Measurements from ENCODE around the gene MYLK2. TPM values are rescaled to one million over a fixed set of nuclear protein-coding genes. Genes with fewer than 3 reads are reported as not detected.

The MYLK2 gene
- total RNA-seq, 1 donor from 2014 or later = 2.9 TPM

DNA sequence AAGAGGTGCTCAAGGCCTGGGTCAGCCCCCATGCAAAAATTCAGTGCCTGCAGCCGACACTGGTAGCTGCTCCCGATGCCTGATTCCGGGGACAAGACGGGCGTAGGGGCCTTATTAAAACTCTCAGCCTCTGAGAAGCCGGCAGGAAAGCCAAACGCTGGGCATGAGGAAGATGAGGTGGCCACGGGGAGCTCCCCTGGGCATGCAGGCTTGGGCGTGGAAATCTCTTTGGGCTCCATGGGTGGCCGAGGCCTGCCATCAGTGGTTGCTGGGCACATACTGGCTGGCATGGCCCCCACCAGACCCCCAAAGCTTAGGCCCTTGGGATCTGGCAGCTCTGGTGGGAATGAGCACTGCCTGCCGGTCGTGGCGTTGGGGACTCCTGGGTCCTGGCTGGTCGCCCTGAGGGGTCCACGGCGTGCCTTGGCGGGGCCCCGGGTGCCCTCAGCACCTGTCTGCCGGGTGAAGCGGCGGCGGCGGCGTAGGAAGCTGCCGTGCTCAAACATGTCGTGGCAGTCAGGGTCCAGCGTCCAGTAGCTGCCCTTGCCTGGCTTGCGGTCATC is 25.7 kb downstream of the MYLK2 start:
- H3K9me3 Mint-ChIP-seq (ENCODE audit: low read depth) = no peaks in the 10 kb centered on the region
- TF ChIP-seq, protein P1, sequence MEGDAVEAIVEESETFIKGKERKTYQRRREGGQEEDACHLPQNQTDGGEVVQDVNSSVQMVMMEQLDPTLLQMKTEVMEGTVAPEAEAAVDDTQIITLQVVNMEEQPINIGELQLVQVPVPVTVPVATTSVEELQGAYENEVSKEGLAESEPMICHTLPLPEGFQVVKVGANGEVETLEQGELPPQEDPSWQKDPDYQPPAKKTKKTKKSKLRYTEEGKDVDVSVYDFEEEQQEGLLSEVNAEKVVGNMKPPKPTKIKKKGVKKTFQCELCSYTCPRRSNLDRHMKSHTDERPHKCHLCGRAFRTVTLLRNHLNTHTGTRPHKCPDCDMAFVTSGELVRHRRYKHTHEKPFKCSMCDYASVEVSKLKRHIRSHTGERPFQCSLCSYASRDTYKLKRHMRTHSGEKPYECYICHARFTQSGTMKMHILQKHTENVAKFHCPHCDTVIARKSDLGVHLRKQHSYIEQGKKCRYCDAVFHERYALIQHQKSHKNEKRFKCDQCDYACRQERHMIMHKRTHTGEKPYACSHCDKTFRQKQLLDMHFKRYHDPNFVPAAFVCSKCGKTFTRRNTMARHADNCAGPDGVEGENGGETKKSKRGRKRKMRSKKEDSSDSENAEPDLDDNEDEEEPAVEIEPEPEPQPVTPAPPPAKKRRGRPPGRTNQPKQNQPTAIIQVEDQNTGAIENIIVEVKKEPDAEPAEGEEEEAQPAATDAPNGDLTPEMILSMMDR (IDR thresholded peaks at IDR 0.05) = no peak
- H3K4me1 Mint-ChIP-seq (ENCODE audit: low read depth) = peaks cover 38% of the 10 kb centered on the region
- no peak for DNase-seq (ENCODE audit: low spot score)
- no peak overlapping the region for H3K27ac Mint-ChIP-seq (ENCODE audit: unreplicated experiment)
- peaks cover 2% of the 10 kb centered on the region for H3K36me3 Mint-ChIP-seq (ENCODE audit: low read depth)
- H3K27me3 Mint-ChIP-seq (ENCODE audit: low read depth) = peaks cover 5% of the 10 kb centered on the region
- no peak overlapping the region for H3K4me3 Mint-ChIP-seq (ENCODE audit: unreplicated experiment)

DNA sequence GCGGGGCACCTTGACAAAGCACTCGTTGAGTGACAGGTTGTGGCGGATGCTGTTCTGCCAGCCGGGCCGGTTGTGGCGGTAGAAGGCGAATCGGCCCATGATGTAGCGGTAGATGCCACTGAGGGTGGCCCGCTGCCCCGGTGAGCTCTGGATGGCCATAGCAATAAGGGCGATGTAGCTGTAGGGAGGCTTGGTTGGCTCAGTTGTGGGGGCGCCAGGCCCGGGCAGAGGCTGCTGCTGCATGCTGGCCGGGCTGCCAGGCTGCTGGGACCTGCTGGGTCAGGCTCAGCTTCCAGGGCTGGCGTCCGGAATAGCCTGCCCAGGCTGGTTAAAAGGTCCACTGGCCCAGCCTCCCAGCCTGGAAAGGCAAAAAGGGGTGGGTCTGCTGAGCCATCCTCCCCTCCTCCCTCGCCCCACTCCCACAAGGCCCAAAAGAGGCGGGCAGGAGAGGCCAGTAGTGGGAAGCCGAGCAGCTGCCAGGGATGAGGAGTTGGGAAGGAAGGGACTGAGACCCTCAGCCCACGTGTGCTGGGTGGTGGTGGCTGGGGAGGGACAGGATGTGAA is 26.2 kb downstream of the MYLK2 start, which contains the start of gene FOXS1:
TSS of gene FOXS1 (minus strand) at position 305 of the 564 bp plus-strand sequence. CDS start at position 243, 62 bp downstream.
- TF ChIP-seq, protein P1 (IDR thresholded peaks at IDR 0.05) = no peak
- H3K27ac Mint-ChIP-seq (ENCODE audit: unreplicated experiment) = no peak within 1 kb of the TSS
- peaks cover 2% of the 10 kb centered on the region for H3K36me3 Mint-ChIP-seq (ENCODE audit: low read depth)
- peaks cover 37% of the 10 kb centered on the region for H3K4me1 Mint-ChIP-seq (ENCODE audit: low read depth)
- no peaks in the 10 kb centered on the region for H3K9me3 Mint-ChIP-seq (ENCODE audit: low read depth)
- no peak for DNase-seq (ENCODE audit: low spot score)
- H3K4me3 Mint-ChIP-seq (ENCODE audit: unreplicated experiment) = peak within 1 kb of the TSS; percentile 23
- H3K27me3 Mint-ChIP-seq (ENCODE audit: low read depth) = peaks cover 5% of the 10 kb centered on the region

DNA sequence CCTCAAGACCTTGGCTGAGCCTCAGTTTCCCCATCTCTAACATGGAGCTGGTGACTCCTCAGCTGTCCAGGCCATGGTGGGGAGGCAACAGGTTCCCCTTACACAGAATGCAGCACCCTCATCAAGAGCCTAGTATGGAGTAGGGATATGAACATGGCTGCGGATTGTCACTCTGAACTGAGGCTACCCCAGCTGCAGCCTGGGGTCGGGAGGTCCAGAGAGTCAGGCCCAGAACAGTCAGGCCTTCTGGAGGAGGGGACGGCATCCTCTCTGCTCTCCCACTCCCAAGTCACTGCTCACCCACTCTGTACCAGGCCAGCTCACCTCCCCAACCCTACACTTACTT is 27.6 kb downstream of the MYLK2 start:
- peaks cover 24% of the 10 kb centered on the region for H3K4me1 Mint-ChIP-seq (ENCODE audit: low read depth)
- H3K36me3 Mint-ChIP-seq (ENCODE audit: low read depth) = peaks cover 2% of the 10 kb centered on the region
- no peaks in the 10 kb centered on the region for H3K9me3 Mint-ChIP-seq (ENCODE audit: low read depth)
- H3K27me3 Mint-ChIP-seq (ENCODE audit: low read depth) = peaks cover 15% of the 10 kb centered on the region
- no peak overlapping the region for H3K4me3 Mint-ChIP-seq (ENCODE audit: unreplicated experiment)
- no peak for DNase-seq (ENCODE audit: low spot score)
- H3K27ac Mint-ChIP-seq (ENCODE audit: unreplicated experiment) = no peak overlapping the region
- TF ChIP-seq, protein P1 (IDR thresholded peaks at IDR 0.05) = no peak

DNA sequence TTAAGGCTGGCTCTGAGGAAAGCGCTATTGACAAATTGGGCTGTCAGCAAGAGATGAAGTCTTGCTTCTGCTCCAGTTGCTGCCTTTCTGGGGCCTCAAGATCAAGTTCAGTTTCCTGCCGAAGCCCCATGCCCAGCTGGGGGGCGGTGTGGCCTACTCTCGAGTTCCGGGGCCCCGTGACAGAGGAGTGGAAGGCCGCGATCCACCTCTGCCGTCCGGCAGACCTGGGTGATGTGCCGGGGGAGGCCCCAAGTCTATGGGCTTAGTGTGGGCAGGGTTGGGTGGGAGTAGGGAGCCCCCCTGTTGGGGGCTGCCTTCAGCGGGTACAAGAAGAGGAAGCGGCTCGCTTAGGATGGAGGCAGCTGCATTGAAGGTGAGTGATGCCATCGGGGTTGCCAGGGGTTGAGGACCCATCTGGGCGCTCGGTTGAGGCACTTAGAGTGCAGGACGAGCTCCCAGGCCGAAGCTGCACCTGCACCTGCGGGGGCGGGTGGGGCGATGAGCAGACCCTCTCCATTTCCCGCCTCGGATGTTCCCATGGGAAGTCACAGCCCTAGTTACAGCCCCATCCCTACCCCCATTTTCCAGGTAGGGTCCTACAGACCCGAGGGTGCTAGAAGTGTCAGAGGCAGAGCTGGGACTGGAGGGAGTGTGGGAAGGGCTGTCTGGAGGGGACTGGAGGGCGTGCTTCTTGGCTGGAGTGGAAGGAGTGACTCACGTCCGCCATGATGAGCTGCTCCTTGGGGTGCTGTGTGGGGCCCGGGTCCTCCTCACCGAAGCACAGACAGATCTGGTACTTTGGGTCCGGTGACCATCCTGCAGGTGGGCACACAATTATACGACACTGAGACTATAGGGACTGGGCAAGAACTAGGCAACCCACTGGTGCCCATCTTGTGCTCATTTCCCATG is 29.2 kb downstream of the MYLK2 start:
- no peak for DNase-seq (ENCODE audit: low spot score)
- TF ChIP-seq, protein P1 (IDR thresholded peaks at IDR 0.05) = no peak
- peaks cover 15% of the 10 kb centered on the region for H3K27me3 Mint-ChIP-seq (ENCODE audit: low read depth)
- H3K27ac Mint-ChIP-seq (ENCODE audit: unreplicated experiment) = no peak overlapping the region
- peaks cover 8% of the 10 kb centered on the region for H3K4me1 Mint-ChIP-seq (ENCODE audit: low read depth)
- H3K36me3 Mint-ChIP-seq (ENCODE audit: low read depth) = no peaks in the 10 kb centered on the region
- H3K4me3 Mint-ChIP-seq (ENCODE audit: unreplicated experiment) = no peak overlapping the region
- H3K9me3 Mint-ChIP-seq (ENCODE audit: low read depth) = no peaks in the 10 kb centered on the region

DNA sequence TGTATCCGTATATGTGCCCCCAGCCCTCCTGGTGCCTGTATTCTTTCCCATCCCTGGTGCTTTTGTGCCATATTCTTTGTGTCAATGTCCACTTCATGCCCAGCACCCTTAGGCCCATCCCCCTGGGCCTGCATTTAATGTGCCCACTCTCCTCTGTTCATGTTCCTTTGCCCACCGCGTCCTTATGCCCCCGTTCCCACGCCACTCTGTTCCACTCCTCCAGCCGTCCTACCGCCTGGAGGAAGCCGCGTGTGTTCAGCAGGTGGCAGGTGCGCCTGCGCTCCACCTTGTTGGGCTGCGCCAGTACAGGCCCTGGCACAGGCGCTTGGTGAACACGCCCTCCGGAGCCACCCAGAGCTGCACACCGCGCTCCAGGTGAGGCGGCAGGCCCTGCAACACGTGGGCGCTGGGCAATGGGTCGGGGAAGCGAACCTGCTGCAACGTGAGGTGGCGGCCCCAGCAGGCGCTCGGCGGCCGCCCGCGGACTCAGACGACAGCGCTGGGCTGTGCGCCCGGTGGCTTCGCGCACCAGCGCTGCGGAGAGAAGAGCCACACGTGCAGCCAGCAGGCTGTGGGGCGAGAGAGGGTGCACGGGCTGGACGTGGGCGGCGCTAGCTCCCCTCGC is 30.3 kb downstream of the MYLK2 start:
- Mint-ChIP-seq H3K4me1 (ENCODE audit: low read depth) (no peaks in the 10 kb centered on the region), H3K4me3 (ENCODE audit: unreplicated experiment) (no peak overlapping the region), H3K27me3 (ENCODE audit: low read depth) (peaks cover 15% of the 10 kb centered on the region), H3K27ac (ENCODE audit: unreplicated experiment) (no peak overlapping the region), H3K9me3 (ENCODE audit: low read depth) (no peaks in the 10 kb centered on the region), H3K36me3 (ENCODE audit: low read depth) (no peaks in the 10 kb centered on the region)
- TF ChIP-seq, protein P1 (IDR thresholded peaks at IDR 0.05) = no peak
- no peak for DNase-seq (ENCODE audit: low spot score)

All from chondrocyte (in vitro differentiated cells).